PC-9 (cell line): ENCODE data around the gene MAP4K3.

ENCODE experiments used
- CTCF ChIP-seq: fragments of 200-600 bp; sonication (generic); conservative IDR thresholded peaks from 2 replicates; pipeline ENCODE4 v1.6.1; 2017; ENCODE audit warnings: mixed run types, antibody characterized with exemption, mild to moderate bottlenecking, moderate library complexity
- EZH2 ChIP-seq: fragments of 200-600 bp; sonication (generic); IDR thresholded peaks from 2 replicates; pipeline ENCODE4 v1.8.0; 2017; ENCODE audit warnings: antibody characterized with exemption, low read depth

- TF ChIP-seq CTCF (no peak), EZH2 (no peak)
These were observed 111.1 kb downstream of the MAP4K3 start for GRCh38 chr2:39325966-39326365.
